Caco-2 (cell line): Measurements from ENCODE around the gene ZBTB42. TPM values are rescaled to one million over a fixed set of nuclear protein-coding genes. Genes with fewer than 3 reads are reported as not detected.

Experiments used
- BruUV-seq: library from RNA; stranded (reverse); fragments of 400-500 nt; replicated peaks from 2 replicates; lab custom pipeline; 2021; lab: Mats Ljungman, UMichigan
- CTCF ChIA-PET: fragments of 300-600 bp; sonication (Branson Sonifier 250); formaldehyde crosslinking; loops from one replicate; lab custom pipeline; 2022; ENCODE audit warnings: antibody characterized with exemption; lab: Charles Lee
- POLR2A ChIA-PET: fragments of 300-600 bp; sonication (Branson Sonifier 250); formaldehyde crosslinking; loops from one replicate; lab custom pipeline; 2022; ENCODE audit warnings: antibody characterized with exemption; lab: Charles Lee
- DNase-seq, 2 experiments: peaks; one replicate each; pipeline versions ENCODE4 v3.0.0 to v3.0.0-alpha.2; 2020 to 2022
- H3K27me3 ChIP-seq: replicated peaks from 2 replicates; pipeline ENCODE4 v1.6.0; 2011; ENCODE audit warnings: low read length; ENCODE audit not compliant: control insufficient read depth, insufficient read depth
- H3K36me3 ChIP-seq: 2 replicates; pipeline ENCODE4 v1.5.1; 2011; ENCODE audit warnings: low read length; ENCODE audit not compliant: control insufficient read depth, insufficient read depth
- H3K4me1 ChIP-seq: fragments of 250-450 bp; sonication (Bioruptor Pico); 2 replicates; pipeline ENCODE4 v1.5.1; 2020; ENCODE audit warnings: mild to moderate bottlenecking
- H3K4me3 ChIP-seq: 2 replicates; pipeline ENCODE4 v1.5.1; 2011; ENCODE audit warnings: low read depth, mild to moderate bottlenecking, control low read depth, low read length
- H3K9me3 ChIP-seq: fragments of 250-450 bp; sonication (Bioruptor Pico); 2 replicates; pipeline ENCODE4 v1.5.1; 2020; ENCODE audit warnings: mild to moderate bottlenecking, moderate library complexity
- H3K27ac Mint-ChIP-seq: one replicate; pipeline ENCODE4 v1.8.0; 2022; ENCODE audit warnings: mixed read lengths; ENCODE audit not compliant: unreplicated experiment
- H3K27me3 Mint-ChIP-seq: one replicate; pipeline ENCODE4 v1.8.0; 2022; ENCODE audit warnings: mixed read lengths; ENCODE audit not compliant: insufficient read depth, unreplicated experiment
- H3K36me3 Mint-ChIP-seq: one replicate; pipeline ENCODE4 v1.8.0; 2022; ENCODE audit warnings: mild to moderate bottlenecking, mixed read lengths; ENCODE audit not compliant: insufficient read depth, unreplicated experiment
- H3K4me1 Mint-ChIP-seq: one replicate; pipeline ENCODE4 v1.8.0; 2022; ENCODE audit warnings: low read depth, mixed read lengths; ENCODE audit not compliant: unreplicated experiment
- H3K4me3 Mint-ChIP-seq: one replicate; pipeline ENCODE4 v1.8.0; 2022; ENCODE audit warnings: mild to moderate bottlenecking, moderate library complexity, mixed read lengths; ENCODE audit not compliant: unreplicated experiment
- H3K9me3 Mint-ChIP-seq: one replicate; pipeline ENCODE4 v1.8.0; 2022; ENCODE audit warnings: mixed read lengths; ENCODE audit not compliant: unreplicated experiment
- intact Hi-C: fragments of 100-400 bp; cut with micrococcal nuclease; formaldehyde crosslinking; loops from one replicate; pipeline ENCODE4 v1.10.0; 2022; ENCODE audit not compliant: unreplicated experiment
- total RNA-seq: library from RNA; stranded (reverse); gene quantifications from 2 replicates; pipeline ENCODE4 v1.2.3, GENCODE V29; 2022
- TF ChIP-seq, protein P1 (sequence below), 2 experiments: fragments of 200-600 bp in 1 of 2; IDR thresholded peaks; 1 replicate in 1 of 2; 2 replicates in 1 of 2; pipeline versions ENCODE4 v1.5.1 to v1.8.0; 2011 to 2022; ENCODE audit warnings: antibody characterized with exemption in 1 of 2, control low read depth in 1 of 2, inconsistent platforms in 1 of 2, low read depth in 1 of 2, low read length in 1 of 2, mild to moderate bottlenecking in 1 of 2, moderate library complexity in 1 of 2; ENCODE audit not compliant: insufficient read depth in 1 of 2, severe bottlenecking in 1 of 2, unreplicated experiment in 1 of 2

The ZBTB42 gene
- total RNA-seq, 1 experiment from 2014 or later: 9.7 TPM

DNA sequence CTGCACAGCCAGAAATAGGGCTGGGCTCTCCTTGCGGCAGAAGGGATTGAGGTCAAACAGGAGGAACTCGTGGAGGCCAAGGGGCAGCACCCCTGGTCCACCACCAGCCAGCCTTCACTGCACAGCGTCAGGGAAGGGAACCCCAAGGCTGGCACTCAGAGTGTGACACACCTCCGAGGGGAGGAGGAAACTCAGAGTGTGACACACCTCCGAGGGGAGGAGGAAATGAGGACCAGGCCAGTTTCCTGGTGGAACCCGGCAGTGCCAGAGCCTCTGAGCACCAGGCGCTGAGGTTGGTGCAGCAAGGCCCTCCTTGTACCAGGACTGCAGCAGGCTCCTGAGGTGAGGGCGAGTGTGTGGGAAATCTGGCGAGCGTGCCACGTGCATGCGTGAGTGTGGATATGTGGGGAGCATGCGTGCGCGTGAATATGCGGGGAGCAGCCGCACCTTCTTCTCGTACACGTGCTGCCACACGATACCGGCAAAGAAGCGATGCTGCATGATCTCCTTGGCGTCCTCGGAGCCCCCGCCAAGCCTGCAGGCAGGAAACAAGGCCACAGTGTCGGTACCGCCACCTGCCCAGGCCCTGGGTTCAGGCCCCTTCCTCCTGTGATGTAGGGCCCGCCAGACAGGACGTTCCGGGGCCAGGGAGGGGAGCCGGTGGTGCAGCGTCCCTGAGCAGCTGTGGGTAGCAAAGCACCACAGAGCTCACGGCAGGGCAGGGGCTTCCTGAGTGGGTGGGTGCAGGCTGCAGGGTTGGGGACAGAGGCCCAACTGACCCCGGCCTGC is 28.8 kb upstream of the ZBTB42 start:
- no TSS peak for BruUV-seq
- no peaks in the 10 kb centered on the region for H3K27me3 Mint-ChIP-seq
- Histone ChIP-seq H3K27me3 (no peaks in the 10 kb centered on the region), H3K4me3 (no peak overlapping the region), H3K9me3 (no peaks in the 10 kb centered on the region; the same call in 1 of the 2 replicates), H3K36me3 (peaks cover 7% of the 10 kb centered on the region), H3K4me1 (peaks cover 17% of the 10 kb centered on the region)
- POLR2A ChIA-PET: no interaction called here
- peaks cover 5% of the 10 kb centered on the region for H3K4me1 Mint-ChIP-seq
- H3K9me3 Mint-ChIP-seq: no peaks in the 10 kb centered on the region
- H3K36me3 Mint-ChIP-seq: peaks cover 83% of the 10 kb centered on the region
- CTCF ChIA-PET: interaction anchor here (1.6 kb wide), 1 partner anchor 55 kb away, joined by 3 read pairs; no protein-coding TSS in a partner anchor
- TF ChIP-seq, protein P1, sequence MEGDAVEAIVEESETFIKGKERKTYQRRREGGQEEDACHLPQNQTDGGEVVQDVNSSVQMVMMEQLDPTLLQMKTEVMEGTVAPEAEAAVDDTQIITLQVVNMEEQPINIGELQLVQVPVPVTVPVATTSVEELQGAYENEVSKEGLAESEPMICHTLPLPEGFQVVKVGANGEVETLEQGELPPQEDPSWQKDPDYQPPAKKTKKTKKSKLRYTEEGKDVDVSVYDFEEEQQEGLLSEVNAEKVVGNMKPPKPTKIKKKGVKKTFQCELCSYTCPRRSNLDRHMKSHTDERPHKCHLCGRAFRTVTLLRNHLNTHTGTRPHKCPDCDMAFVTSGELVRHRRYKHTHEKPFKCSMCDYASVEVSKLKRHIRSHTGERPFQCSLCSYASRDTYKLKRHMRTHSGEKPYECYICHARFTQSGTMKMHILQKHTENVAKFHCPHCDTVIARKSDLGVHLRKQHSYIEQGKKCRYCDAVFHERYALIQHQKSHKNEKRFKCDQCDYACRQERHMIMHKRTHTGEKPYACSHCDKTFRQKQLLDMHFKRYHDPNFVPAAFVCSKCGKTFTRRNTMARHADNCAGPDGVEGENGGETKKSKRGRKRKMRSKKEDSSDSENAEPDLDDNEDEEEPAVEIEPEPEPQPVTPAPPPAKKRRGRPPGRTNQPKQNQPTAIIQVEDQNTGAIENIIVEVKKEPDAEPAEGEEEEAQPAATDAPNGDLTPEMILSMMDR (IDR thresholded peaks at IDR 0.05; ENCODE audit: insufficient read depth in 1 of 2, low read depth in 1 of 2, low read length in 1 of 2, severe bottlenecking in 1 of 2, unreplicated experiment in 1 of 2): no peak
- no peak overlapping the region for H3K4me3 Mint-ChIP-seq
- no peak for DNase-seq
- no peak overlapping the region for H3K27ac Mint-ChIP-seq
- intact Hi-C loops: no loop called here

DNA sequence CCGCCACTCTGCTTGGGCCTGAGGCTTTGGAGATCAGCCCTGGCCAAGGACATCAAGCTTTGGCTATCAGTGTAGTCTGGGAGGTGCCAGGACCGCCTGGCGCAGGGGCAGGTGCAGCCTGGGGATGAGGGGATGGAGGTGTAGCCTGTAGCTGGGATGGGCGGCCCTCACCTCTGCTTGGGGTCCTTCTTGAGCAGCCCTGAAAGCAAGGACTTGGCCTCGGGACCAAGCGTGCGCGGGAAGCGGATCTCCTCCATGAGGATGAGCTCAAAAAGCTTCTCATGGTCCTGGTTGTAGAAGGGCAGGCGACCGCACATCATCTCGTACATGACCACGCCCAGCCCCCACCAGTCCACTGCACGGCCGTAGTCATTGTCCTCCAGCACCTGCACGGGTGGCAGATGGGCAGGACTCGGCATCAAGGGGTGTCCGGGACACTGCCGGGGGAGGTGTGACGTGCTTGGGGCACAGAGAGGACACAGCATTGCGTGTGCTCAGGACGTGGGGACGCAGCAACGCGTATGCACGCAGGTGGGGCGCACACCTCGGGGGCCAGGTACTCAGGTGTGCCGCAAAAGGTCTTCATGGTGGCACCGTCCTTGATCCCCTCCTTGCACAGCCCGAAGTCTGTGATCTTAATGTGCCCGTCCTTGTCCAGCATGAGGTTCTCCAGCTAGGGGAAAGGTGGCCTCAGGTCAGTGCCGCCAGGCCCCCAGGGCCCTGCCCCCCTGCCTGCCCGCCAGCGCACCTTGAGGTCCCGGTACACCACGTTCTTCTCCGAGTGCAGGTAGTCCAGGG is 28.0 kb upstream of the ZBTB42 start:
- Histone ChIP-seq H3K27me3 (no peaks in the 10 kb centered on the region), H3K36me3 (peaks cover 7% of the 10 kb centered on the region), H3K4me1 (peaks cover 9% of the 10 kb centered on the region), H3K4me3 (no peak overlapping the region), H3K9me3 (no peaks in the 10 kb centered on the region; the same call in 1 of the 2 replicates)
- POLR2A ChIA-PET: interaction anchor here (1.0 kb wide), 1 partner anchor 53 kb away, joined by 4 read pairs; no protein-coding TSS in a partner anchor
- Mint-ChIP-seq H3K27me3 (no peaks in the 10 kb centered on the region), H3K36me3 (peaks cover 88% of the 10 kb centered on the region), H3K4me1 (no peaks in the 10 kb centered on the region), H3K27ac (no peak overlapping the region), H3K9me3 (no peaks in the 10 kb centered on the region), H3K4me3 (no peak overlapping the region)
- BruUV-seq: no TSS peak
- intact Hi-C loops: no loop called here
- CTCF ChIA-PET: interaction anchor here (1.6 kb wide), 1 partner anchor 54 kb away, joined by 3 read pairs; no protein-coding TSS in a partner anchor
- TF ChIP-seq, protein P1 (IDR thresholded peaks at IDR 0.05; ENCODE audit: insufficient read depth in 1 of 2, low read depth in 1 of 2, low read length in 1 of 2, severe bottlenecking in 1 of 2, unreplicated experiment in 1 of 2): no peak
- no peak for DNase-seq
